ENCODE results near the gene CDK10.

DNA sequence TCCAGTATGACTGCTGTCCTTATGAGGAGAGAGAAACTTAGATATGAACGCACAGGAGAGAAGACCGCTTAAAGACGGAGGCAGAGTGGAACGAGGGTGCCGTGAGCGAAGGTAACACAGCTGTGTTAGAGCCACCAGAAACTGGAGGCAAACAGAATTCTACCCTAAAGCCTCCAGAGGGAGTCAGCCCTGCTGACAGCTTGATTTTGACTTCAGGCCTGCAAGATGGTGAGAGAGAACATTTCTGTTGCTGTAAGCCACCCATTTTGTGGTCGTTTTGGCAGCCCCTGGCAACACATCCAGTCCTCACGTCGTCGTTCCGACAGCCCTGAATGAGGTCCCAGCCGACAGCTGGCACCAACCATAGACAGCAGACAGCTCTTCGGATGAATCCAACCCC, 17.8 kb downstream of the CDK10 start:
- TF ChIP-seq, protein P1, sequence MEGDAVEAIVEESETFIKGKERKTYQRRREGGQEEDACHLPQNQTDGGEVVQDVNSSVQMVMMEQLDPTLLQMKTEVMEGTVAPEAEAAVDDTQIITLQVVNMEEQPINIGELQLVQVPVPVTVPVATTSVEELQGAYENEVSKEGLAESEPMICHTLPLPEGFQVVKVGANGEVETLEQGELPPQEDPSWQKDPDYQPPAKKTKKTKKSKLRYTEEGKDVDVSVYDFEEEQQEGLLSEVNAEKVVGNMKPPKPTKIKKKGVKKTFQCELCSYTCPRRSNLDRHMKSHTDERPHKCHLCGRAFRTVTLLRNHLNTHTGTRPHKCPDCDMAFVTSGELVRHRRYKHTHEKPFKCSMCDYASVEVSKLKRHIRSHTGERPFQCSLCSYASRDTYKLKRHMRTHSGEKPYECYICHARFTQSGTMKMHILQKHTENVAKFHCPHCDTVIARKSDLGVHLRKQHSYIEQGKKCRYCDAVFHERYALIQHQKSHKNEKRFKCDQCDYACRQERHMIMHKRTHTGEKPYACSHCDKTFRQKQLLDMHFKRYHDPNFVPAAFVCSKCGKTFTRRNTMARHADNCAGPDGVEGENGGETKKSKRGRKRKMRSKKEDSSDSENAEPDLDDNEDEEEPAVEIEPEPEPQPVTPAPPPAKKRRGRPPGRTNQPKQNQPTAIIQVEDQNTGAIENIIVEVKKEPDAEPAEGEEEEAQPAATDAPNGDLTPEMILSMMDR (IDR thresholded peaks at IDR 0.05; ENCODE audit: insufficient read depth, low read length) = no peak
- TF ChIP-seq, protein P2, sequence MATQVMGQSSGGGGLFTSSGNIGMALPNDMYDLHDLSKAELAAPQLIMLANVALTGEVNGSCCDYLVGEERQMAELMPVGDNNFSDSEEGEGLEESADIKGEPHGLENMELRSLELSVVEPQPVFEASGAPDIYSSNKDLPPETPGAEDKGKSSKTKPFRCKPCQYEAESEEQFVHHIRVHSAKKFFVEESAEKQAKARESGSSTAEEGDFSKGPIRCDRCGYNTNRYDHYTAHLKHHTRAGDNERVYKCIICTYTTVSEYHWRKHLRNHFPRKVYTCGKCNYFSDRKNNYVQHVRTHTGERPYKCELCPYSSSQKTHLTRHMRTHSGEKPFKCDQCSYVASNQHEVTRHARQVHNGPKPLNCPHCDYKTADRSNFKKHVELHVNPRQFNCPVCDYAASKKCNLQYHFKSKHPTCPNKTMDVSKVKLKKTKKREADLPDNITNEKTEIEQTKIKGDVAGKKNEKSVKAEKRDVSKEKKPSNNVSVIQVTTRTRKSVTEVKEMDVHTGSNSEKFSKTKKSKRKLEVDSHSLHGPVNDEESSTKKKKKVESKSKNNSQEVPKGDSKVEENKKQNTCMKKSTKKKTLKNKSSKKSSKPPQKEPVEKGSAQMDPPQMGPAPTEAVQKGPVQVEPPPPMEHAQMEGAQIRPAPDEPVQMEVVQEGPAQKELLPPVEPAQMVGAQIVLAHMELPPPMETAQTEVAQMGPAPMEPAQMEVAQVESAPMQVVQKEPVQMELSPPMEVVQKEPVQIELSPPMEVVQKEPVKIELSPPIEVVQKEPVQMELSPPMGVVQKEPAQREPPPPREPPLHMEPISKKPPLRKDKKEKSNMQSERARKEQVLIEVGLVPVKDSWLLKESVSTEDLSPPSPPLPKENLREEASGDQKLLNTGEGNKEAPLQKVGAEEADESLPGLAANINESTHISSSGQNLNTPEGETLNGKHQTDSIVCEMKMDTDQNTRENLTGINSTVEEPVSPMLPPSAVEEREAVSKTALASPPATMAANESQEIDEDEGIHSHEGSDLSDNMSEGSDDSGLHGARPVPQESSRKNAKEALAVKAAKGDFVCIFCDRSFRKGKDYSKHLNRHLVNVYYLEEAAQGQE (IDR thresholded peaks at IDR 0.05; ENCODE audit: insufficient replicate concordance, low read depth) = no peak
